LHCN-M2 (cell line): ENCODE measurements around the gene UBE3D. TPM values are rescaled to one million over a fixed set of nuclear protein-coding genes. Genes with fewer than 3 reads are reported as not detected.
A peak's percentile ranks its signal among the peaks of the same experiment; 100 is the strongest.
"Not testable (repeated sequence)": the region's sequence is repeated elsewhere in the genome, so short reads cannot be mapped to it uniquely, and the experiment has no call there.

Experiments used
- DNase-seq: peaks from one replicate; pipeline ENCODE4 v3.0.0-alpha.2; 2012; ENCODE audit warnings: low read depth
- total RNA-seq: library from RNA; depleted of rRNA; stranded (reverse); fragments of >200 nt; gene quantifications from 2 replicates; pipeline ENCODE4 v1.2.3, GENCODE V29; 2014

UBE3D gene
- total RNA-seq, 1 experiment from 2014 or later, result 4.4 TPM

- no peak for DNase-seq
Measured at GRCh38 chr6:82915666-82916065, 150.0 kb downstream of the UBE3D start.

GRCh38 chr6:82914511-82914910 is 151.1 kb downstream of the UBE3D start:
- DNase-seq, result no peak

- DNase-seq, result no peak
Measured at GRCh38 chr6:82910820-82911219, 154.8 kb downstream of the UBE3D start.

- DNase-seq, result no peak
Measured at GRCh38 chr6:82910395-82910794, 155.2 kb downstream of the UBE3D start.

GRCh38 chr6:82909551-82909950 is 156.1 kb downstream of the UBE3D start:
- peak; percentile 85 for DNase-seq

- no peak for DNase-seq
Measured at GRCh38 chr6:82908661-82909060, 157.0 kb downstream of the UBE3D start.

- peak; percentile 90 for DNase-seq
Measured at GRCh38 chr6:82906951-82907350, 158.7 kb downstream of the UBE3D start.

- peak; percentile 23 for DNase-seq
Measured at GRCh38 chr6:82906489-82906888, 159.2 kb downstream of the UBE3D start.

- DNase-seq, result no peak
Measured at GRCh38 chr6:82904860-82905259, 160.8 kb downstream of the UBE3D start.

GRCh38 chr6:82904257-82904656 is 161.4 kb downstream of the UBE3D start:
- no peak for DNase-seq

- DNase-seq, result peak; percentile 19
Measured at GRCh38 chr6:82902290-82902689, 163.4 kb downstream of the UBE3D start.

- no peak for DNase-seq
Measured at GRCh38 chr6:82894653-82895259, 170.9 kb downstream of the UBE3D start.

- no peak for DNase-seq
Measured at GRCh38 chr6:82893889-82894652, 171.6 kb downstream of the UBE3D start.

- not testable (repeated sequence) for DNase-seq
Measured at GRCh38 chr6:82891503-82891902, 174.1 kb downstream of the UBE3D start.

- no peak for DNase-seq
Measured at GRCh38 chr6:82891076-82891475, 174.6 kb downstream of the UBE3D start.

GRCh38 chr6:82890240-82890639 is 175.4 kb downstream of the UBE3D start:
- no peak for DNase-seq

GRCh38 chr6:82889143-82889542 is 176.5 kb downstream of the UBE3D start:
- DNase-seq, result no peak

GRCh38 chr6:82882363-82883023 is 183.1 kb downstream of the UBE3D start:
- no peak for DNase-seq

- no peak for DNase-seq
Measured at GRCh38 chr6:82881519-82881918, 184.1 kb downstream of the UBE3D start.

- DNase-seq, result peak; percentile 56
Measured at GRCh38 chr6:82878812-82879211, 186.8 kb downstream of the UBE3D start.

- DNase-seq, result peak; percentile 57
Measured at GRCh38 chr6:82877213-82878195, 188.1 kb downstream of the UBE3D start.
